ENCODE measurements around the gene BRSK1. TPM values are rescaled to one million over a fixed set of nuclear protein-coding genes. Genes with fewer than 3 reads are reported as not detected.

BRSK1 gene
- total and polyA plus RNA-seq, 10 of the 15 experiments (the other 5 are each of a cell fraction or from before 2014, with no cell fraction given), result 0.03 to 0.76 (median 0.25) TPM; not detected in 4

DNA sequence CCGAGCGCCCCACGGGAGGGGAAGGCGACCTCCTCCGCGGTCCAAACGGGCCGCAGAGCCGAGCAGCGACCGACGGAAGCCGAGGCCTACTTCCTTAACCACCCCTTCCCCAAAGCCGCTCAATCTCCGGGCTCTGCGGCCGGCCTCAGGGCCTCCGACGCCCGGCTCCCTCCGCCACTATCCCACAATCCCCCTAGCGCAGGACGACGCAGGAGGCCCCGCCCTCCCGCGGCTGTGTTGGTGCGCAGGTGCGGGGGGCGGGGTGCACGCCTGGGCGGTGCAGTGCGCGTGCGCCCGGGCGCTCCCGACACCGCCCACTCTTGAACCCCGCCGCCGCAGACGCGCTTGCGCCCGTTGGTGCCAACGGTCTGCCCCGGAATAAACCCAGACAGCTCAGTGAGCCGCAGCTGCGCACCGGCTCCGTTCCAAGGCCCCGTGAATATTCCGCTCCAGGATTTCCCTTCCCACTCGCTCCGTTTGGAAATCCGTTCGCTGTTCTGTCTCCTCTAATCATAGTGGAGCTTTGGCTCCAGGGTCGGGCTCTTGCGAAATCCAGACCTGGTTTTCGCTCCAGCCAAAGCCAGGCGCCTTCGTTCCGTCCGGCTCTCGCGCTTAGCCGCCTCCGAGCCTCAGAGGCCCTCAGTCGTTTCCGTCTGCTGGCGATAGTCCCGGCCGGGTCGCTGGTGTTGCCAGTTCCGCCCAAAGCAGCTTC is 24.8 kb upstream of the BRSK1 start, which contains the start of gene PPP6R1 (continued):
- TF ChIP-seq, protein P1, sequence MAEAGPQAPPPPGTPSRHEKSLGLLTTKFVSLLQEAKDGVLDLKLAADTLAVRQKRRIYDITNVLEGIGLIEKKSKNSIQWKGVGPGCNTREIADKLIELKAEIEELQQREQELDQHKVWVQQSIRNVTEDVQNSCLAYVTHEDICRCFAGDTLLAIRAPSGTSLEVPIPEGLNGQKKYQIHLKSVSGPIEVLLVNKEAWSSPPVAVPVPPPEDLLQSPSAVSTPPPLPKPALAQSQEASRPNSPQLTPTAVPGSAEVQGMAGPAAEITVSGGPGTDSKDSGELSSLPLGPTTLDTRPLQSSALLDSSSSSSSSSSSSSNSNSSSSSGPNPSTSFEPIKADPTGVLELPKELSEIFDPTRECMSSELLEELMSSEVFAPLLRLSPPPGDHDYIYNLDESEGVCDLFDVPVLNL (IDR thresholded peaks at IDR 0.05; ENCODE audit: low read depth, low read length), result 0 out of 2 replicates have a peak, but pooled peaks have one; percentile 22
- TF ChIP-seq TBL1XR1 (IDR thresholded peaks at IDR 0.05; ENCODE audit: low read depth, low read length), result peak; percentile 61
- TF ChIP-seq CBX3 (IDR thresholded peaks at IDR 0.05; ENCODE audit: borderline replicate concordance, low read depth), result no peak
- TF ChIP-seq SUZ12 (IDR thresholded peaks at IDR 0.05; ENCODE audit: unreplicated experiment), result no peak
- no peak for TF ChIP-seq NFYB (IDR thresholded peaks at IDR 0.05; ENCODE audit: insufficient read depth, low read depth, low read length)
- peak; percentile 78 for TF ChIP-seq GATAD2B (conservative IDR thresholded peaks at IDR 0.05; ENCODE audit: low read depth)
- TF ChIP-seq EP300 (IDR thresholded peaks at IDR 0.05; ENCODE audit: borderline replicate concordance in 1 of 2, control insufficient read depth in 1 of 2, low read depth in 2 of 2, low read length in 2 of 2), result 0 out of 4 replicates have a peak, but pooled peaks have one; percentile 5 to 30
- TF ChIP-seq, protein P2, sequence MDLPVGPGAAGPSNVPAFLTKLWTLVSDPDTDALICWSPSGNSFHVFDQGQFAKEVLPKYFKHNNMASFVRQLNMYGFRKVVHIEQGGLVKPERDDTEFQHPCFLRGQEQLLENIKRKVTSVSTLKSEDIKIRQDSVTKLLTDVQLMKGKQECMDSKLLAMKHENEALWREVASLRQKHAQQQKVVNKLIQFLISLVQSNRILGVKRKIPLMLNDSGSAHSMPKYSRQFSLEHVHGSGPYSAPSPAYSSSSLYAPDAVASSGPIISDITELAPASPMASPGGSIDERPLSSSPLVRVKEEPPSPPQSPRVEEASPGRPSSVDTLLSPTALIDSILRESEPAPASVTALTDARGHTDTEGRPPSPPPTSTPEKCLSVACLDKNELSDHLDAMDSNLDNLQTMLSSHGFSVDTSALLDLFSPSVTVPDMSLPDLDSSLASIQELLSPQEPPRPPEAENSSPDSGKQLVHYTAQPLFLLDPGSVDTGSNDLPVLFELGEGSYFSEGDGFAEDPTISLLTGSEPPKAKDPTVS (IDR thresholded peaks at IDR 0.05; ENCODE audit: low read depth, low read length), result peak; percentile 55; the same call in 1 of the 2 replicates
- TF ChIP-seq EED (IDR thresholded peaks at IDR 0.05; ENCODE audit: low read depth), result peak; percentile 79
- TF ChIP-seq RAD21 (IDR thresholded peaks at IDR 0.05; ENCODE audit: insufficient read depth, low read depth, low read length), result no peak
- TF ChIP-seq IRF4 (IDR thresholded peaks at IDR 0.05; ENCODE audit: low read depth, low read length), result peak; percentile 27; the same call in 1 of the 2 replicates
- TF ChIP-seq TCF3 (IDR thresholded peaks at IDR 0.05; ENCODE audit: borderline replicate concordance, insufficient read depth, low read depth, low read length), result 0 out of 2 replicates have a peak, but pooled peaks have one; percentile 81
- no peak for TF ChIP-seq CHD1 (IDR thresholded peaks at IDR 0.05; ENCODE audit: low read depth, low read length)
- peak; percentile 66; the same call in 1 of the 2 replicates for TF ChIP-seq MTA2 (IDR thresholded peaks at IDR 0.05; ENCODE audit: low read depth)
- 0 out of 2 replicates have a peak, but pooled peaks have one; percentile 34 for TF ChIP-seq RFX5 (IDR thresholded peaks at IDR 0.05; ENCODE audit: low read depth, low read length)
- TF ChIP-seq TAF1 (IDR thresholded peaks at IDR 0.05; ENCODE audit: borderline replicate concordance, low read depth, low read length), result peak; percentile 97
- TF ChIP-seq JUNB (IDR thresholded peaks at IDR 0.05), result no peak; the same call in 1 of the 2 replicates
- TF ChIP-seq NR2C2 (IDR thresholded peaks at IDR 0.05; ENCODE audit: borderline replicate concordance, control insufficient read depth, insufficient read length, low read depth), result no peak
- peak; percentile 84 for TF ChIP-seq RUNX3 (IDR thresholded peaks at IDR 0.05; ENCODE audit: low read length)
- TF ChIP-seq, protein P3, sequence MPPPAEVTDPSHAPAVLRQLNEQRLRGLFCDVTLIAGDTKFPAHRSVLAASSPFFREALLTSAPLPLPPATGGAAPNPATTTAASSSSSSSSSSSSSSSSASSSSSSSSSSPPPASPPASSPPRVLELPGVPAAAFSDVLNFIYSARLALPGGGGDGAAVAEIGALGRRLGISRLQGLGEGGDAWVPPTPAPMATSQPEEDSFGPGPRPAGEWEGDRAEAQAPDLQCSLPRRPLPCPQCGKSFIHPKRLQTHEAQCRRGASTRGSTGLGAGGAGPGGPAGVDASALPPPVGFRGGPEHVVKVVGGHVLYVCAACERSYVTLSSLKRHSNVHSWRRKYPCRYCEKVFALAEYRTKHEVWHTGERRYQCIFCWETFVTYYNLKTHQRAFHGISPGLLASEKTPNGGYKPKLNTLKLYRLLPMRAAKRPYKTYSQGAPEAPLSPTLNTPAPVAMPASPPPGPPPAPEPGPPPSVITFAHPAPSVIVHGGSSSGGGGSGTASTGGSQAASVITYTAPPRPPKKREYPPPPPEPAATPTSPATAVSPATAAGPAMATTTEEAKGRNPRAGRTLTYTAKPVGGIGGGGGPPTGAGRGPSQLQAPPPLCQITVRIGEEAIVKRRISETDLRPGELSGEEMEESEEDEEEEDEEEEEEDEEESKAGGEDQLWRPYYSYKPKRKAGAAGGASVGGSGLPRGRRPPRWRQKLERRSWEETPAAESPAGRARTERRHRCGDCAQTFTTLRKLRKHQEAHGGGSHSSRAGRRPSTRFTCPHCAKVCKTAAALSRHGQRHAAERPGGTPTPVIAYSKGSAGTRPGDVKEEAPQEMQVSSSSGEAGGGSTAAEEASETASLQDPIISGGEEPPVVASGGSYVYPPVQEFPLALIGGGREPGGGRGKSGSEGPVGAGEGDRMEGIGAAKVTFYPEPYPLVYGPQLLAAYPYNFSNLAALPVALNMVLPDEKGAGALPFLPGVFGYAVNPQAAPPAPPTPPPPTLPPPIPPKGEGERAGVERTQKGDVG (CRISPR knock-in tag; IDR thresholded peaks at IDR 0.05), result no peak
- no peak for TF ChIP-seq KAT2A (conservative IDR thresholded peaks at IDR 0.05; ENCODE audit: control insufficient read depth, low read depth, low read length)
- TF ChIP-seq KLF5 (IDR thresholded peaks at IDR 0.05; ENCODE audit: partially characterized antibody), result peak; percentile 94
- peak; percentile 96 for TF ChIP-seq NRF1 (conservative IDR thresholded peaks at IDR 0.05; ENCODE audit: low read depth, low read length)
- no peak for TF ChIP-seq YBX1 (IDR thresholded peaks at IDR 0.05)
- no peak for TF ChIP-seq BRCA1 (IDR thresholded peaks at IDR 0.05; ENCODE audit: low read depth, low read length)
